Liver (tissue), 9 donors: ENCODE measurements around the gene MMP21. TPM values are rescaled to one million over a fixed set of nuclear protein-coding genes. Genes with fewer than 3 reads are reported as not detected.

Source experiments
- DNase-seq: peaks from one replicate; pipeline ENCODE4 v3.0.0-alpha.2; 2017; ENCODE audit warnings: low spot score
- H3K27ac ChIP-seq, 2 donors: one replicate each; pipeline ENCODE4 v1.7.0; 2013; ENCODE audit warnings: inconsistent platforms in 2 of 2, low read length in 2 of 2, control low read depth in 1 of 2, low read depth in 1 of 2, mild to moderate bottlenecking in 1 of 2
- H3K27me3 ChIP-seq, 4 donors: one replicate each; pipeline versions ENCODE4 v1.6.1 to v1.7.0; 2013; ENCODE audit warnings: low read length in 3 of 4, inconsistent platforms in 1 of 4, mild to moderate bottlenecking in 1 of 4, moderate library complexity in 1 of 4; ENCODE audit not compliant: control insufficient read depth in 4 of 4, insufficient read depth in 4 of 4
- H3K36me3 ChIP-seq, 4 donors: one replicate each; pipeline versions ENCODE4 v1.6.1 to v1.7.0; 2013; ENCODE audit warnings: low read length in 3 of 4, mild to moderate bottlenecking in 3 of 4, low read depth in 1 of 4, moderate library complexity in 1 of 4; ENCODE audit not compliant: control insufficient read depth in 4 of 4, insufficient read depth in 3 of 4
- H3K4me1 ChIP-seq, 4 donors: one replicate each; pipeline versions ENCODE4 v1.6.1 to v1.7.0; 2013; ENCODE audit warnings: low read length in 3 of 4, mild to moderate bottlenecking in 3 of 4, moderate library complexity in 1 of 4; ENCODE audit not compliant: control insufficient read depth in 4 of 4, insufficient read depth in 4 of 4
- H3K4me3 ChIP-seq, 3 donors: one replicate each; pipeline versions ENCODE4 v1.6.1 to v1.7.0; 2013; ENCODE audit warnings: low read length in 3 of 3, control low read depth in 1 of 3, low read depth in 1 of 3, mild to moderate bottlenecking in 1 of 3
- H3K9ac ChIP-seq, 2 donors: one replicate each; pipeline ENCODE4 v1.7.0; 2013; ENCODE audit warnings: low read length in 2 of 2, mild to moderate bottlenecking in 2 of 2, moderate library complexity in 2 of 2, control low read depth in 1 of 2, low read depth in 1 of 2
- H3K9me3 ChIP-seq, 4 donors: one replicate each; pipeline versions ENCODE4 v1.6.1 to v1.7.0; 2013; ENCODE audit warnings: low read length in 3 of 4; ENCODE audit not compliant: control insufficient read depth in 4 of 4
- EGR1 ChIP-seq, 2 donors: IDR thresholded peaks; 2 replicates each; pipeline ENCODE4 v1.6.1; 2016 to 2018; ENCODE audit warnings: antibody characterized with exemption in 2 of 2, low read depth in 2 of 2
- FOXA1 ChIP-seq: IDR thresholded peaks from 2 replicates; pipeline ENCODE4 v1.6.1; 2016; ENCODE audit warnings: antibody characterized with exemption
- FOXA2 ChIP-seq: IDR thresholded peaks from 2 replicates; pipeline ENCODE4 v1.6.1; 2016; ENCODE audit warnings: antibody characterized with exemption
- GABPA ChIP-seq, 2 donors: IDR thresholded peaks in 1 of 2; conservative IDR thresholded peaks in 1 of 2; 2 replicates each; pipeline ENCODE4 v1.6.1; 2016; ENCODE audit warnings: antibody characterized with exemption in 2 of 2, mild to moderate bottlenecking in 1 of 2, moderate library complexity in 1 of 2
- HNF4A ChIP-seq, 2 donors: conservative IDR thresholded peaks; 2 replicates each; pipeline ENCODE4 v1.6.1; 2016; ENCODE audit warnings: antibody characterized with exemption in 2 of 2, mild to moderate bottlenecking in 2 of 2
- JUND ChIP-seq, 2 donors: IDR thresholded peaks; 2 replicates each; pipeline ENCODE4 v1.6.1; 2016; ENCODE audit warnings: antibody characterized with exemption in 2 of 2
- NR2F2 ChIP-seq: IDR thresholded peaks from 2 replicates; pipeline ENCODE4 v1.6.1; 2016; ENCODE audit warnings: antibody characterized with exemption
- RXRA ChIP-seq, 2 donors: IDR thresholded peaks; 2 replicates each; pipeline ENCODE4 v1.6.1; 2017 to 2018; ENCODE audit warnings: antibody characterized with exemption in 2 of 2, mild to moderate bottlenecking in 1 of 2
- SP1 ChIP-seq: IDR thresholded peaks from 2 replicates; pipeline ENCODE4 v1.6.1; 2018; ENCODE audit warnings: antibody characterized with exemption, mild to moderate bottlenecking
- TAF1 ChIP-seq: conservative IDR thresholded peaks from 2 replicates; pipeline ENCODE4 v1.6.1; 2016; ENCODE audit warnings: antibody characterized with exemption, mild to moderate bottlenecking
- YY1 ChIP-seq: IDR thresholded peaks from 2 replicates; pipeline ENCODE4 v1.6.1; 2016; ENCODE audit warnings: antibody characterized with exemption, mild to moderate bottlenecking
- WGBS: extraction: QIAGEN DNeasy Blood & Tissue Kit; methylation state at CpG from one replicate; pipeline ENCODE4 v1.1.7; 2013; 5-methylcytosine and 5-hydroxymethylcytosine counted together
- polyA plus RNA-seq, 2 donors: library from polyadenylated mRNA; stranded (reverse) in 1 of 2; unstranded in 1 of 2; fragments of 200-250 nt in 1 of 2; fragments of >200 nt in 1 of 2; fragmentation: Nextera tagmentation in 1 of 2; extraction: Ambion mirVana in 1 of 2; gene quantifications; one replicate each; pipeline versions ENCODE4 v1.2.1 to v1.2.3, GENCODE V29; 2013 to 2015
- total RNA-seq, 2 donors: library from RNA; depleted of rRNA; stranded (reverse); fragments of >200 nt; gene quantifications; one replicate each; pipeline ENCODE4 v1.2.3, GENCODE V29; 2014
- TF ChIP-seq, protein P1 (sequence below): IDR thresholded peaks from 2 replicates; pipeline ENCODE4 v1.6.1; 2016; ENCODE audit warnings: antibody characterized with exemption, mild to moderate bottlenecking
- TF ChIP-seq, protein P2 (sequence below): fragments of 150-350 bp; IDR thresholded peaks from 2 replicates; pipeline ENCODE4 v1.5.1; 2017; ENCODE audit warnings: improper control_type of control experiment, low read depth, low read length; ENCODE audit not compliant: missing input control
- TF ChIP-seq, protein P3 (sequence below): IDR thresholded peaks from 2 replicates; pipeline ENCODE4 v1.6.1; 2016; ENCODE audit warnings: antibody characterized with exemption
- TF ChIP-seq, protein P4 (sequence below): IDR thresholded peaks from 2 replicates; pipeline ENCODE4 v1.6.1; 2016; ENCODE audit warnings: antibody characterized with exemption
- donor health status: healthy.
- donor health status: healthy.
- donor health status: healthy.
- donor health status: healthy.
- donor health status: healthy.

Gene MMP21, protein sequence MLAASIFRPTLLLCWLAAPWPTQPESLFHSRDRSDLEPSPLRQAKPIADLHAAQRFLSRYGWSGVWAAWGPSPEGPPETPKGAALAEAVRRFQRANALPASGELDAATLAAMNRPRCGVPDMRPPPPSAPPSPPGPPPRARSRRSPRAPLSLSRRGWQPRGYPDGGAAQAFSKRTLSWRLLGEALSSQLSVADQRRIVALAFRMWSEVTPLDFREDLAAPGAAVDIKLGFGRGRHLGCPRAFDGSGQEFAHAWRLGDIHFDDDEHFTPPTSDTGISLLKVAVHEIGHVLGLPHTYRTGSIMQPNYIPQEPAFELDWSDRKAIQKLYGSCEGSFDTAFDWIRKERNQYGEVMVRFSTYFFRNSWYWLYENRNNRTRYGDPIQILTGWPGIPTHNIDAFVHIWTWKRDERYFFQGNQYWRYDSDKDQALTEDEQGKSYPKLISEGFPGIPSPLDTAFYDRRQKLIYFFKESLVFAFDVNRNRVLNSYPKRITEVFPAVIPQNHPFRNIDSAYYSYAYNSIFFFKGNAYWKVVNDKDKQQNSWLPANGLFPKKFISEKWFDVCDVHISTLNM
- under 1 TPM; 0.17 to 0.37 TPM for total RNA-seq
- polyA plus RNA-seq: under 1 TPM in 1 of 2 donors, not detected in 1; 0.03 TPM

DNA sequence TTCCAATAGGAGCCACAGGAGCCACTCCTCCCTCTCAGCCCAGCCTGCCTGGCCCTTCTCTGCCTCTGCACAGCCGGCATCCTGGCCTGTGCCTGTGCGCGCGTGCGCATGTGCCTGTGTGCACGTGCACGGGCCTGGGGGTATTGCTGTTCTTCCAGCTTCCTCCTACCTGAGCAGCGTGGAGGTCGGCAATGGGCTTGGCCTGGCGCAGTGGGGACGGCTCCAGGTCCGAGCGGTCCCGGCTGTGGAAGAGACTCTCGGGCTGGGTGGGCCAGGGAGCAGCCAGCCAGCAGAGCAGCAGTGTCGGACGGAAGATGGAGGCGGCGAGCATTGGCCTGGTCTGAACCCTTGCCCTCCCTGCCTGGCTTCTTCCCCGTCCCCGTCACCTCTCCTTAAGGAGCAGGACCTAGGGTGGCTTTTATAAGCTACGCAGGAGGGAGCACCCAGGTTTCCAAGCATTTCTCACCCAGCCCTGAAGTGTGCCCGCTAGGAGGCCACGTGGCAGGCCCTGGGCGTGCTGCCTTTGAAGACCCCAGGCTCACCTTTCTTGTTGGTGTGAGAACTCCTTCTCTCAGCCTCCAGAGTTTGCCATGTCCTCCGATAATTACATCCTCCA, at the start of gene MMP21:
Gene MMP21, minus strand, starts transcription at position 331 of the 616 bp plus-strand sequence. Its CDS starts 0 bp downstream, at position 331.
- 95% methylated on average over 26 of the region's 26 CpGs for WGBS
- Histone ChIP-seq H3K4me1 (no peaks in the 10 kb centered on the region), H3K9me3 (no peaks in the 10 kb centered on the region), H3K27me3 (no peaks in the 10 kb centered on the region), H3K36me3 (no peaks in the 10 kb centered on the region), H3K9ac (no peak within 1 kb of the TSS), H3K4me3 (no peak within 1 kb of the TSS), H3K27ac (no peak within 1 kb of the TSS)
- no peak for TF ChIP-seq NR2F2
- no peak for TF ChIP-seq SP1
- no peak for TF ChIP-seq FOXA1
- TF ChIP-seq EGR1 (IDR thresholded peaks at IDR 0.05; ENCODE audit: low read depth in 2 of 2): no peak
- TF ChIP-seq FOXA2: no peak
- no peak for TF ChIP-seq HNF4A (conservative IDR thresholded peaks at IDR 0.05)
- TF ChIP-seq TAF1: no peak
- no peak for TF ChIP-seq YY1
- TF ChIP-seq, protein P1, sequence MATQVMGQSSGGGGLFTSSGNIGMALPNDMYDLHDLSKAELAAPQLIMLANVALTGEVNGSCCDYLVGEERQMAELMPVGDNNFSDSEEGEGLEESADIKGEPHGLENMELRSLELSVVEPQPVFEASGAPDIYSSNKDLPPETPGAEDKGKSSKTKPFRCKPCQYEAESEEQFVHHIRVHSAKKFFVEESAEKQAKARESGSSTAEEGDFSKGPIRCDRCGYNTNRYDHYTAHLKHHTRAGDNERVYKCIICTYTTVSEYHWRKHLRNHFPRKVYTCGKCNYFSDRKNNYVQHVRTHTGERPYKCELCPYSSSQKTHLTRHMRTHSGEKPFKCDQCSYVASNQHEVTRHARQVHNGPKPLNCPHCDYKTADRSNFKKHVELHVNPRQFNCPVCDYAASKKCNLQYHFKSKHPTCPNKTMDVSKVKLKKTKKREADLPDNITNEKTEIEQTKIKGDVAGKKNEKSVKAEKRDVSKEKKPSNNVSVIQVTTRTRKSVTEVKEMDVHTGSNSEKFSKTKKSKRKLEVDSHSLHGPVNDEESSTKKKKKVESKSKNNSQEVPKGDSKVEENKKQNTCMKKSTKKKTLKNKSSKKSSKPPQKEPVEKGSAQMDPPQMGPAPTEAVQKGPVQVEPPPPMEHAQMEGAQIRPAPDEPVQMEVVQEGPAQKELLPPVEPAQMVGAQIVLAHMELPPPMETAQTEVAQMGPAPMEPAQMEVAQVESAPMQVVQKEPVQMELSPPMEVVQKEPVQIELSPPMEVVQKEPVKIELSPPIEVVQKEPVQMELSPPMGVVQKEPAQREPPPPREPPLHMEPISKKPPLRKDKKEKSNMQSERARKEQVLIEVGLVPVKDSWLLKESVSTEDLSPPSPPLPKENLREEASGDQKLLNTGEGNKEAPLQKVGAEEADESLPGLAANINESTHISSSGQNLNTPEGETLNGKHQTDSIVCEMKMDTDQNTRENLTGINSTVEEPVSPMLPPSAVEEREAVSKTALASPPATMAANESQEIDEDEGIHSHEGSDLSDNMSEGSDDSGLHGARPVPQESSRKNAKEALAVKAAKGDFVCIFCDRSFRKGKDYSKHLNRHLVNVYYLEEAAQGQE: no peak
- no peak for TF ChIP-seq GABPA (IDR thresholded peaks at IDR 0.05 in 1 of 2, conservative IDR thresholded peaks at IDR 0.05 in 1 of 2)
- TF ChIP-seq, protein P2, sequence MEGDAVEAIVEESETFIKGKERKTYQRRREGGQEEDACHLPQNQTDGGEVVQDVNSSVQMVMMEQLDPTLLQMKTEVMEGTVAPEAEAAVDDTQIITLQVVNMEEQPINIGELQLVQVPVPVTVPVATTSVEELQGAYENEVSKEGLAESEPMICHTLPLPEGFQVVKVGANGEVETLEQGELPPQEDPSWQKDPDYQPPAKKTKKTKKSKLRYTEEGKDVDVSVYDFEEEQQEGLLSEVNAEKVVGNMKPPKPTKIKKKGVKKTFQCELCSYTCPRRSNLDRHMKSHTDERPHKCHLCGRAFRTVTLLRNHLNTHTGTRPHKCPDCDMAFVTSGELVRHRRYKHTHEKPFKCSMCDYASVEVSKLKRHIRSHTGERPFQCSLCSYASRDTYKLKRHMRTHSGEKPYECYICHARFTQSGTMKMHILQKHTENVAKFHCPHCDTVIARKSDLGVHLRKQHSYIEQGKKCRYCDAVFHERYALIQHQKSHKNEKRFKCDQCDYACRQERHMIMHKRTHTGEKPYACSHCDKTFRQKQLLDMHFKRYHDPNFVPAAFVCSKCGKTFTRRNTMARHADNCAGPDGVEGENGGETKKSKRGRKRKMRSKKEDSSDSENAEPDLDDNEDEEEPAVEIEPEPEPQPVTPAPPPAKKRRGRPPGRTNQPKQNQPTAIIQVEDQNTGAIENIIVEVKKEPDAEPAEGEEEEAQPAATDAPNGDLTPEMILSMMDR: no peak
- TF ChIP-seq, protein P3, sequence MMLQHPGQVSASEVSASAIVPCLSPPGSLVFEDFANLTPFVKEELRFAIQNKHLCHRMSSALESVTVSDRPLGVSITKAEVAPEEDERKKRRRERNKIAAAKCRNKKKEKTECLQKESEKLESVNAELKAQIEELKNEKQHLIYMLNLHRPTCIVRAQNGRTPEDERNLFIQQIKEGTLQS: no peak
- TF ChIP-seq, protein P4, sequence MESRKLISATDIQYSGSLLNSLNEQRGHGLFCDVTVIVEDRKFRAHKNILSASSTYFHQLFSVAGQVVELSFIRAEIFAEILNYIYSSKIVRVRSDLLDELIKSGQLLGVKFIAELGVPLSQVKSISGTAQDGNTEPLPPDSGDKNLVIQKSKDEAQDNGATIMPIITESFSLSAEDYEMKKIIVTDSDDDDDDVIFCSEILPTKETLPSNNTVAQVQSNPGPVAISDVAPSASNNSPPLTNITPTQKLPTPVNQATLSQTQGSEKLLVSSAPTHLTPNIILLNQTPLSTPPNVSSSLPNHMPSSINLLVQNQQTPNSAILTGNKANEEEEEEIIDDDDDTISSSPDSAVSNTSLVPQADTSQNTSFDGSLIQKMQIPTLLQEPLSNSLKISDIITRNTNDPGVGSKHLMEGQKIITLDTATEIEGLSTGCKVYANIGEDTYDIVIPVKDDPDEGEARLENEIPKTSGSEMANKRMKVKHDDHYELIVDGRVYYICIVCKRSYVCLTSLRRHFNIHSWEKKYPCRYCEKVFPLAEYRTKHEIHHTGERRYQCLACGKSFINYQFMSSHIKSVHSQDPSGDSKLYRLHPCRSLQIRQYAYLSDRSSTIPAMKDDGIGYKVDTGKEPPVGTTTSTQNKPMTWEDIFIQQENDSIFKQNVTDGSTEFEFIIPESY: no peak
- no peak for TF ChIP-seq RXRA (IDR thresholded peaks at IDR 0.05)
- no peak for TF ChIP-seq JUND (IDR thresholded peaks at IDR 0.05)
- no peak for DNase-seq
